Activated naive CD8-positive, alpha-beta T cell treated with anti-CD3 and anti-CD28 coated beads, Interleukin-2, amount 50 U/mL, for 24 hours (primary cell): Measurements from ENCODE around the gene GCA.
A peak's percentile ranks its signal among the peaks of the same experiment; 100 is the strongest.

Experiments used
- ATAC-seq: fragments of 150-1000 bp; cut with Tn5 transposase; one replicate; pipeline ENCODE4 v1.10.0; 2021
- DNase-seq: peaks from one replicate; pipeline ENCODE4 v3.0.0; 2021
- H3K27ac Mint-ChIP-seq: one replicate; pipeline ENCODE4 v1.8.0; 2021; ENCODE audit warnings: mild to moderate bottlenecking, mixed read lengths
- H3K27me3 Mint-ChIP-seq: one replicate; pipeline ENCODE4 v1.8.0; 2021; ENCODE audit warnings: mixed read lengths
- H3K36me3 Mint-ChIP-seq: one replicate; pipeline ENCODE4 v1.8.0; 2021; ENCODE audit warnings: low read depth, mixed read lengths
- H3K4me1 Mint-ChIP-seq: one replicate; pipeline ENCODE4 v1.8.0; 2021; ENCODE audit warnings: mixed read lengths
- H3K4me3 Mint-ChIP-seq: one replicate; pipeline ENCODE4 v1.8.0; 2021; ENCODE audit warnings: mild to moderate bottlenecking, moderate library complexity, mixed read lengths
- H3K9me3 Mint-ChIP-seq: one replicate; pipeline ENCODE4 v1.8.0; 2021; ENCODE audit warnings: mixed read lengths

GCA gene

GRCh38 chr2:162344617-162344950, 652 bp downstream of the GCA start:
- H3K4me3 Mint-ChIP-seq, result peak overlapping the region; percentile 87
- ATAC-seq, result no peak
- H3K9me3 Mint-ChIP-seq, result no peaks in the 10 kb centered on the region
- peaks cover 18% of the 10 kb centered on the region for H3K4me1 Mint-ChIP-seq
- no peak for DNase-seq
- H3K36me3 Mint-ChIP-seq, result peaks cover 2% of the 10 kb centered on the region
- H3K27ac Mint-ChIP-seq, result peak overlapping the region; percentile 76
- H3K27me3 Mint-ChIP-seq, result no peaks in the 10 kb centered on the region

GRCh38 chr2:162365392-162365791, 21.5 kb downstream of the GCA start:
- Mint-ChIP-seq H3K4me3 (no peak overlapping the region), H3K27ac (no peak overlapping the region), H3K27me3 (no peaks in the 10 kb centered on the region), H3K36me3 (no peaks in the 10 kb centered on the region), H3K9me3 (no peaks in the 10 kb centered on the region), H3K4me1 (no peaks in the 10 kb centered on the region)
- DNase-seq (no peak), ATAC-seq (no peak)

- no peaks in the 10 kb centered on the region for H3K4me1 Mint-ChIP-seq
- no peaks in the 10 kb centered on the region for H3K36me3 Mint-ChIP-seq
- no peaks in the 10 kb centered on the region for H3K27me3 Mint-ChIP-seq
- H3K27ac Mint-ChIP-seq, result no peak overlapping the region
- ATAC-seq, result no peak
- H3K9me3 Mint-ChIP-seq, result no peaks in the 10 kb centered on the region
- DNase-seq, result no peak
- H3K4me3 Mint-ChIP-seq, result no peak overlapping the region
Measured at GRCh38 chr2:162368494-162368893, 24.6 kb downstream of the GCA start.

- Mint-ChIP-seq H3K27me3 (no peaks in the 10 kb centered on the region), H3K4me3 (no peak overlapping the region), H3K27ac (no peak overlapping the region), H3K36me3 (no peaks in the 10 kb centered on the region), H3K4me1 (no peaks in the 10 kb centered on the region), H3K9me3 (no peaks in the 10 kb centered on the region)
- DNase-seq (no peak), ATAC-seq (no peak)
Measured at GRCh38 chr2:162369551-162369950, 25.6 kb downstream of the GCA start.

- Mint-ChIP-seq H3K4me1 (no peaks in the 10 kb centered on the region), H3K4me3 (no peak overlapping the region), H3K36me3 (no peaks in the 10 kb centered on the region), H3K27me3 (no peaks in the 10 kb centered on the region), H3K9me3 (no peaks in the 10 kb centered on the region), H3K27ac (no peak overlapping the region)
- DNase-seq (no peak), ATAC-seq (no peak)
Measured at GRCh38 chr2:162370931-162371330, 27.0 kb downstream of the GCA start.

GRCh38 chr2:162372818-162373217, 28.9 kb downstream of the GCA start:
- Mint-ChIP-seq H3K27ac (no peak overlapping the region), H3K4me1 (no peaks in the 10 kb centered on the region), H3K4me3 (no peak overlapping the region), H3K36me3 (no peaks in the 10 kb centered on the region), H3K27me3 (peaks cover 2% of the 10 kb centered on the region), H3K9me3 (no peaks in the 10 kb centered on the region)
- no peak for DNase-seq
- ATAC-seq, result no peak

- Mint-ChIP-seq H3K9me3 (no peaks in the 10 kb centered on the region), H3K27ac (no peak overlapping the region), H3K36me3 (no peaks in the 10 kb centered on the region), H3K4me1 (no peaks in the 10 kb centered on the region), H3K27me3 (peaks cover 2% of the 10 kb centered on the region), H3K4me3 (no peak overlapping the region)
- DNase-seq (no peak), ATAC-seq (no peak)
Measured at GRCh38 chr2:162379719-162380580, 36.0 kb downstream of the GCA start.

GRCh38 chr2:162381851-162382250, 37.9 kb downstream of the GCA start:
- Mint-ChIP-seq H3K4me1 (no peaks in the 10 kb centered on the region), H3K4me3 (no peak overlapping the region), H3K27ac (no peak overlapping the region), H3K36me3 (no peaks in the 10 kb centered on the region), H3K27me3 (peaks cover 2% of the 10 kb centered on the region), H3K9me3 (no peaks in the 10 kb centered on the region)
- ATAC-seq (no peak), DNase-seq (no peak)

- DNase-seq (no peak), ATAC-seq (no peak)
- no peaks in the 10 kb centered on the region for H3K9me3 Mint-ChIP-seq
- no peak overlapping the region for H3K4me3 Mint-ChIP-seq
- no peaks in the 10 kb centered on the region for H3K4me1 Mint-ChIP-seq
- H3K27me3 Mint-ChIP-seq, result peaks cover 2% of the 10 kb centered on the region
- H3K36me3 Mint-ChIP-seq, result no peaks in the 10 kb centered on the region
- no peak overlapping the region for H3K27ac Mint-ChIP-seq
Measured at GRCh38 chr2:162382278-162382677, 38.3 kb downstream of the GCA start.

GRCh38 chr2:162385536-162385935, 41.6 kb downstream of the GCA start:
- H3K4me3 Mint-ChIP-seq, result no peak overlapping the region
- no peak for ATAC-seq
- H3K27ac Mint-ChIP-seq, result no peak overlapping the region
- H3K36me3 Mint-ChIP-seq, result no peaks in the 10 kb centered on the region
- no peaks in the 10 kb centered on the region for H3K9me3 Mint-ChIP-seq
- no peak for DNase-seq
- no peaks in the 10 kb centered on the region for H3K4me1 Mint-ChIP-seq
- H3K27me3 Mint-ChIP-seq, result no peaks in the 10 kb centered on the region

GRCh38 chr2:162390801-162391200, 46.9 kb downstream of the GCA start:
- Mint-ChIP-seq H3K4me1 (no peaks in the 10 kb centered on the region), H3K4me3 (no peak overlapping the region), H3K9me3 (no peaks in the 10 kb centered on the region), H3K36me3 (no peaks in the 10 kb centered on the region), H3K27ac (no peak overlapping the region), H3K27me3 (no peaks in the 10 kb centered on the region)
- DNase-seq (no peak), ATAC-seq (no peak)

- H3K36me3 Mint-ChIP-seq, result no peaks in the 10 kb centered on the region
- no peak overlapping the region for H3K4me3 Mint-ChIP-seq
- no peaks in the 10 kb centered on the region for H3K4me1 Mint-ChIP-seq
- H3K27me3 Mint-ChIP-seq, result peaks cover 2% of the 10 kb centered on the region
- DNase-seq, result no peak
- no peak overlapping the region for H3K27ac Mint-ChIP-seq
- no peaks in the 10 kb centered on the region for H3K9me3 Mint-ChIP-seq
- ATAC-seq, result no peak
Measured at GRCh38 chr2:162400336-162400735, 56.4 kb downstream of the GCA start.

- ATAC-seq (no peak), DNase-seq (no peak)
- Mint-ChIP-seq H3K36me3 (no peaks in the 10 kb centered on the region), H3K27ac (no peak overlapping the region), H3K4me3 (no peak overlapping the region), H3K4me1 (no peaks in the 10 kb centered on the region), H3K27me3 (peaks cover 2% of the 10 kb centered on the region), H3K9me3 (no peaks in the 10 kb centered on the region)
Measured at GRCh38 chr2:162401871-162402270, 57.9 kb downstream of the GCA start.

GRCh38 chr2:162403884-162404283, 60.0 kb downstream of the GCA start:
- DNase-seq (no peak), ATAC-seq (no peak)
- Mint-ChIP-seq H3K4me1 (no peaks in the 10 kb centered on the region), H3K9me3 (no peaks in the 10 kb centered on the region), H3K36me3 (no peaks in the 10 kb centered on the region), H3K4me3 (no peak overlapping the region), H3K27me3 (peaks cover 5% of the 10 kb centered on the region), H3K27ac (no peak overlapping the region)
